ENCODE data around the gene GRN. TPM values are rescaled to one million over a fixed set of nuclear protein-coding genes. Genes with fewer than 3 reads are reported as not detected.

The GRN gene
- total RNA-seq, 4 donors from 2014 or later, result 101 to 178 (median 120) TPM

DNA sequence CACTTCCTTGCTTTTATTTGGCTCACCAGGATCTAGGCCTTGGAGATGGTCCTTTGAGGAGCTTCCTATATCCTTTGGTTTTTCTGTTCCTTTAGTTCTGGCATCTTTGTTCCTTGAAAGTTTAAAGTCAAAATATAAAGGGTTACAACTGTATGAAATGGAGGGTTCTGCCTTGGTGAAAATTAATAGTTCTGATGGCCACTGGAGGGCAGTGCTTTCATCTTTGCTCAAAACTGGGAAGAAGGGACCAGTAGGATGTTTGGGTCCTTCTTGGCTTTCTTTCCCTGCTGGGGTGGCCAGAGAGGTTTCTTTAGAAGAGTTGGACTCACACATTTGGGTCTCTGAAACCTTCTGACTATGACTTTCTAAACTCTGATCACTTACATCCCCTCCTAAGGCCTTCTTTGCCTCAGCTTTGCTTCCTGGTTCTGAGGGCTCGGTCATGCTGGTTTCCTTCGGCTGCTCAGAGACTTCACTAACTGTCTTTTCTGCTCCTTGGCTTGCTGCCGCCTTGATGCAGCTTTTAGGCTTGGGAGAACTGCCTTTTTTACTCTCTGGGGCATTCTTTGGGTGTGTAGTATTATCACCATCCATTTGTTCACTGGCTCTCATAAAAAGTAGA is 55.2 kb downstream of the GRN start:
- no peak overlapping the region for H3K27ac ChIP-seq
- H3K9me3 ChIP-seq, result no peaks in the 10 kb centered on the region
- DNase-seq, result no peak
- H3K36me3 ChIP-seq, result no peaks in the 10 kb centered on the region
- intact Hi-C loops (cut with DNase I; ENCODE audit: low total_unique reads), result no loop called here
- H3K4me1 ChIP-seq, result no peaks in the 10 kb centered on the region
- TF ChIP-seq, protein P1, sequence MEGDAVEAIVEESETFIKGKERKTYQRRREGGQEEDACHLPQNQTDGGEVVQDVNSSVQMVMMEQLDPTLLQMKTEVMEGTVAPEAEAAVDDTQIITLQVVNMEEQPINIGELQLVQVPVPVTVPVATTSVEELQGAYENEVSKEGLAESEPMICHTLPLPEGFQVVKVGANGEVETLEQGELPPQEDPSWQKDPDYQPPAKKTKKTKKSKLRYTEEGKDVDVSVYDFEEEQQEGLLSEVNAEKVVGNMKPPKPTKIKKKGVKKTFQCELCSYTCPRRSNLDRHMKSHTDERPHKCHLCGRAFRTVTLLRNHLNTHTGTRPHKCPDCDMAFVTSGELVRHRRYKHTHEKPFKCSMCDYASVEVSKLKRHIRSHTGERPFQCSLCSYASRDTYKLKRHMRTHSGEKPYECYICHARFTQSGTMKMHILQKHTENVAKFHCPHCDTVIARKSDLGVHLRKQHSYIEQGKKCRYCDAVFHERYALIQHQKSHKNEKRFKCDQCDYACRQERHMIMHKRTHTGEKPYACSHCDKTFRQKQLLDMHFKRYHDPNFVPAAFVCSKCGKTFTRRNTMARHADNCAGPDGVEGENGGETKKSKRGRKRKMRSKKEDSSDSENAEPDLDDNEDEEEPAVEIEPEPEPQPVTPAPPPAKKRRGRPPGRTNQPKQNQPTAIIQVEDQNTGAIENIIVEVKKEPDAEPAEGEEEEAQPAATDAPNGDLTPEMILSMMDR (IDR thresholded peaks at IDR 0.05), result peak in 3 of 4 experiments; percentile 12 to 23 (median 15)
- TF ChIP-seq POLR2A (IDR thresholded peaks at IDR 0.05), result no peak
- no peak overlapping the region for H3K4me3 ChIP-seq
- no peaks in the 10 kb centered on the region for H3K27me3 ChIP-seq

Small RNA genes within 50 kb of the gene (small RNA-seq; reads per million reads assigned to genes)
- gene RF00012 (not detected), gene RNU6-453P (not detected)

Other genes starting within 250 kb of the GRN start
- gene HDAC5, start 221.7 kb upstream of the GRN start, total RNA-seq, result 10 to 100 TPM; 35.9 to 74.1 (median 58.0) TPM
- 1 to 10 TPM in 2 of 4 donors, not detected in 2; 1.6 to 2.4 TPM for gene HROB, start 203.4 kb upstream of the GRN start, total RNA-seq
- 1 to 10 TPM in 2 of 4 donors, under 1 TPM in 1, not detected in 1; 0.14 to 2.3 (median 1.3) TPM for gene ASB16, start 174.6 kb upstream of the GRN start, total RNA-seq
- 10 to 100 TPM in 3 of 4 donors, 1 to 10 TPM in 1; 7.4 to 41.8 (median 32.6) TPM for gene TMUB2, start 158.3 kb upstream of the GRN start, total RNA-seq
- 10 to 100 TPM in 3 of 4 donors, 1 to 10 TPM in 1; 4.6 to 98.4 (median 36.2) TPM for gene ATXN7L3, start 145.4 kb upstream of the GRN start, total RNA-seq
- 100 to 1,000 TPM in 1 of 4 donors, 10 to 100 TPM in 3; 17.4 to 124 (median 72.9) TPM for gene UBTF, start 125.6 kb upstream of the GRN start, total RNA-seq
- gene SLC4A1, start 77.2 kb upstream of the GRN start, total RNA-seq, result 1 to 10 TPM in 1 of 4 donors, not detected in 3; 8.4 TPM
- under 1 TPM in 1 of 4 donors, not detected in 3; 0.69 TPM for gene RUNDC3A, start 36.7 kb upstream of the GRN start, total RNA-seq
- 10 to 100 TPM; 41.9 to 77.6 (median 50.7) TPM for gene SLC25A39, start 20.5 kb upstream of the GRN start, total RNA-seq
- 10 to 100 TPM in 3 of 4 donors, under 1 TPM in 1; 0.77 to 32.1 (median 14.2) TPM for gene FAM171A2, start 18.6 kb downstream of the GRN start, total RNA-seq
- gene ITGA2B, start 44.3 kb downstream of the GRN start, total RNA-seq, result 1 to 10 TPM in 2 of 4 donors, not detected in 2; 7.4 to 7.7 TPM
- gene GPATCH8, start 158.1 kb downstream of the GRN start, total RNA-seq, result 10 to 100 TPM; 26.9 to 90.0 (median 77.8) TPM
- 10 to 100 TPM in 2 of 4 donors, 1 to 10 TPM in 1, under 1 TPM in 1; 0.26 to 22.8 (median 9.0) TPM for gene FZD2, start 212.2 kb downstream of the GRN start, total RNA-seq